Measurements from ENCODE around the gene SLC16A8.
A peak's percentile ranks its signal among the peaks of the same experiment; 100 is the strongest.

SLC16A8 gene

GRCh38 chr22:38034278-38034882 is 49.6 kb downstream of the SLC16A8 start:
- peak; percentile 93 for DNase-seq (ENCODE audit: low read depth)
- no peak for TF ChIP-seq CTCF (IDR thresholded peaks at IDR 0.05; ENCODE audit: low read length, missing control alignments)
- H3K4me3 ChIP-seq (replicated peaks; ENCODE audit: low read depth, low read length), result no peak overlapping the region

- H3K4me3 ChIP-seq (replicated peaks; ENCODE audit: low read depth, low read length), result no peak overlapping the region
- TF ChIP-seq CTCF (IDR thresholded peaks at IDR 0.05; ENCODE audit: low read length, missing control alignments), result no peak
- DNase-seq (ENCODE audit: low read depth), result no peak
Measured at GRCh38 chr22:38033522-38034277, 50.3 kb downstream of the SLC16A8 start.

GRCh38 chr22:38032681-38033521 is 51.1 kb downstream of the SLC16A8 start:
- H3K4me3 ChIP-seq (replicated peaks; ENCODE audit: low read depth, low read length), result no peak overlapping the region
- peak; percentile 79 for DNase-seq (ENCODE audit: low read depth)
- TF ChIP-seq CTCF (IDR thresholded peaks at IDR 0.05; ENCODE audit: low read length, missing control alignments), result no peak

GRCh38 chr22:38031491-38031890 is 52.5 kb downstream of the SLC16A8 start:
- no peak for TF ChIP-seq CTCF (IDR thresholded peaks at IDR 0.05; ENCODE audit: low read length, missing control alignments)
- no peak overlapping the region for H3K4me3 ChIP-seq (replicated peaks; ENCODE audit: low read depth, low read length)
- no peak for DNase-seq (ENCODE audit: low read depth)

- no peak for TF ChIP-seq CTCF (IDR thresholded peaks at IDR 0.05; ENCODE audit: low read length, missing control alignments)
Measured at GRCh38 chr22:38030311-38031133, 53.5 kb downstream of the SLC16A8 start.

GRCh38 chr22:38029901-38030300 is 54.1 kb downstream of the SLC16A8 start:
- TF ChIP-seq CTCF (IDR thresholded peaks at IDR 0.05; ENCODE audit: low read length, missing control alignments), result no peak
- no peak for DNase-seq (ENCODE audit: low read depth)
- H3K4me3 ChIP-seq (replicated peaks; ENCODE audit: low read depth, low read length), result no peak overlapping the region

More at GRCh38 chr22:38030311-38031133, 53.5 kb downstream of the SLC16A8 start:
- H3K4me3 ChIP-seq (replicated peaks; ENCODE audit: low read depth, low read length), result no peak overlapping the region
- DNase-seq (ENCODE audit: low read depth), result no peak

Measured in fibroblast of pulmonary artery (primary cell).